HCT116 (cell line): ENCODE measurements around the gene ASB3. TPM values are rescaled to one million over a fixed set of nuclear protein-coding genes. Genes with fewer than 3 reads are reported as not detected.

Experiments used
- ATAC-seq: fragments of 200-7000 bp; cut with Tn5 transposase; 2 replicates; pipeline ENCODE4 v1.9.1; 2020; ENCODE audit warnings: mild to moderate bottlenecking, moderate library complexity
- BruUV-seq: library from RNA; stranded (reverse); fragments of 400-500 nt; replicated peaks from 2 replicates; lab custom pipeline; 2021; lab: Mats Ljungman, UMichigan
- CTCF ChIA-PET: fragments of 300-600 bp; sonication (Branson Sonifier 250); formaldehyde crosslinking; loops from one replicate; lab custom pipeline; 2021; ENCODE audit warnings: antibody characterized with exemption; lab: Charles Lee
- POLR2A ChIA-PET: fragments of 300-600, 350-600 bp; sonication (Branson Sonifier 250); formaldehyde crosslinking; loops from one replicate; lab custom pipeline; 2021; ENCODE audit warnings: antibody characterized with exemption; lab: Charles Lee
- RAD21 ChIA-PET, 2 experiments: fragments of 300-600 bp; sonication (Branson Sonifier 250); formaldehyde crosslinking; loops; one replicate each; lab custom pipeline; 2023; ENCODE audit warnings: low total read pairs in 2 of 2; ENCODE audit not compliant: uncharacterized antibody in 2 of 2, unreplicated experiment in 2 of 2, low non-redundant PET in 1 of 2; lab: Charles Lee
- DNase-seq: peaks from one replicate; pipeline ENCODE4 v3.0.0-alpha.2; 2010; ENCODE audit warnings: low read depth, low spot score
- H2AFZ ChIP-seq: fragments of 200-600 bp; shearing (Covaris generic), sonication (generic); 2 replicates; pipeline ENCODE4 v1.6.1; 2017; ENCODE audit warnings: low read depth, mixed run types, mixed read lengths, antibody characterized with exemption, low read length; ENCODE audit not compliant: poor library complexity, severe bottlenecking
- H3K27ac ChIP-seq: 2 replicates; pipeline ENCODE4 v1.5.1; 2012; ENCODE audit warnings: low read depth, low read length
- H3K27me3 ChIP-seq: fragments of 200-600 bp; sonication (generic); 2 replicates; pipeline ENCODE4 v1.6.1; 2016; ENCODE audit warnings: mixed run types, low read length, mixed read lengths; ENCODE audit not compliant: insufficient read depth
- H3K36me3 ChIP-seq, 2 experiments: fragments of 200-500 bp in 1 of 2; fragments of 200-600 bp in 1 of 2; sonication (Bioruptor generic) in 1 of 2; sonication (generic) in 1 of 2; 2 replicates each; pipeline versions ENCODE4 v1.5.1 to v1.6.1; 2014 to 2016; ENCODE audit warnings: low read length in 2 of 2, inconsistent platforms in 1 of 2, mixed read lengths in 1 of 2, mixed run types in 1 of 2; ENCODE audit not compliant: insufficient read depth in 2 of 2, control insufficient read depth in 1 of 2
- H3K4me1 ChIP-seq, 2 experiments: fragments of 200-600 bp in 1 of 2; sonication (generic) in 1 of 2; 2 replicates each; pipeline versions ENCODE4 v1.5.1 to v1.6.1; 2012 to 2017; ENCODE audit warnings: low read length in 2 of 2, inconsistent platforms in 1 of 2, mild to moderate bottlenecking in 1 of 2, mixed read lengths in 1 of 2, mixed run types in 1 of 2, moderate library complexity in 1 of 2; ENCODE audit not compliant: insufficient read depth in 2 of 2, control insufficient read depth in 1 of 2
- H3K4me2 ChIP-seq: fragments of 200-600 bp; sonication (generic); 2 replicates; pipeline ENCODE4 v1.6.1; 2017; ENCODE audit warnings: mixed run types, low read length, mixed read lengths
- H3K4me3 ChIP-seq, 2 experiments: fragments of 200-600 bp in 1 of 2; sonication (generic) in 1 of 2; replicated peaks in 1 of 2; 2 replicates each; pipeline ENCODE4 v1.5.1; 2011 to 2016; ENCODE audit warnings: low read length in 2 of 2, control low read depth in 1 of 2, low read depth in 1 of 2, mild to moderate bottlenecking in 1 of 2, mixed read lengths in 1 of 2, mixed run types in 1 of 2
- H3K79me2 ChIP-seq: fragments of 200-600 bp; sonication (generic); 2 replicates; pipeline ENCODE4 v1.6.1; 2017; ENCODE audit warnings: mild to moderate bottlenecking, mixed run types, low read length, moderate library complexity, mixed read lengths; ENCODE audit not compliant: insufficient read depth
- H3K9ac ChIP-seq: fragments of 200-600 bp; sonication (generic); 2 replicates; pipeline ENCODE4 v1.6.1; 2016; ENCODE audit warnings: low read length, mixed read lengths
- H3K9me2 ChIP-seq: fragments of 200-600 bp; sonication (generic), shearing (Covaris generic); 2 replicates; pipeline ENCODE4 v1.6.1; 2017; ENCODE audit warnings: mixed run types, mild to moderate bottlenecking, moderate library complexity; ENCODE audit not compliant: insufficient read depth
- H3K9me3 ChIP-seq, 2 experiments: fragments of 200-500 bp in 1 of 2; fragments of 200-600 bp in 1 of 2; sonication (Bioruptor generic) in 1 of 2; sonication (generic) in 1 of 2; 2 replicates each; pipeline ENCODE4 v1.6.1; 2014 to 2017; ENCODE audit warnings: low read length in 2 of 2, mixed read lengths in 2 of 2, inconsistent platforms in 1 of 2, low read depth in 1 of 2, mild to moderate bottlenecking in 1 of 2, mixed run types in 1 of 2, moderate library complexity in 1 of 2; ENCODE audit not compliant: control insufficient read depth in 1 of 2, insufficient read depth in 1 of 2
- H4K20me1 ChIP-seq: fragments of 200-600 bp; sonication (generic), shearing (Covaris generic); 2 replicates; pipeline ENCODE4 v1.6.1; 2017; ENCODE audit warnings: mixed run types, mild to moderate bottlenecking, moderate library complexity; ENCODE audit not compliant: insufficient read depth
- CEBPB ChIP-seq: IDR thresholded peaks from 2 replicates; pipeline ENCODE4 v1.6.1; 2012; ENCODE audit warnings: low read depth
- RAD21 ChIP-seq: IDR thresholded peaks from 2 replicates; pipeline ENCODE4 v1.6.1; 2012; ENCODE audit warnings: low read depth, mild to moderate bottlenecking
- SIN3A ChIP-seq: IDR thresholded peaks from 2 replicates; pipeline ENCODE4 v1.6.1; 2012; ENCODE audit warnings: low read depth
- SP1 ChIP-seq: IDR thresholded peaks from 2 replicates; pipeline ENCODE4 v1.6.1; 2012; ENCODE audit warnings: low read depth
- SRF ChIP-seq: IDR thresholded peaks from 2 replicates; pipeline ENCODE4 v1.6.1; 2012; ENCODE audit warnings: low read depth
- TCF7L2 ChIP-seq: IDR thresholded peaks from 2 replicates; pipeline ENCODE4 v1.7.0; 2011; ENCODE audit warnings: borderline replicate concordance, inconsistent platforms; ENCODE audit not compliant: insufficient read depth, insufficient read length; ENCODE audit errors: extremely low read depth
- YY1 ChIP-seq: IDR thresholded peaks from 2 replicates; pipeline ENCODE4 v1.6.1; 2011; ENCODE audit warnings: low read length, low read depth, moderate library complexity, mild to moderate bottlenecking; ENCODE audit not compliant: insufficient replicate concordance; ENCODE audit errors: extremely low read depth
- ZFX ChIP-seq: fragments of 450-650 bp; IDR thresholded peaks from 2 replicates; pipeline ENCODE4 v1.6.1; 2017
- intact Hi-C: fragments of 100-400 bp; cut with micrococcal nuclease; formaldehyde crosslinking; loops from 2 replicates; pipeline ENCODE4 v1.10.0; 2022
- total RNA-seq: library from RNA; stranded (reverse); gene quantifications from one replicate; pipeline ENCODE4 v1.2.1, GENCODE V29; 2021; ENCODE audit not compliant: unreplicated experiment
- TF ChIP-seq, protein P1 (sequence below), 3 experiments: fragments of 200-600 bp in 1 of 3; sonication (generic) in 1 of 3; IDR thresholded peaks in 2 of 3; conservative IDR thresholded peaks in 1 of 3; 2 replicates each; pipeline ENCODE4 v1.5.1; 2012 to 2017; ENCODE audit warnings: low read depth in 2 of 3, low read length in 2 of 3, antibody characterized with exemption in 1 of 3, borderline replicate concordance in 1 of 3, control low read depth in 1 of 3, mild to moderate bottlenecking in 1 of 3, mixed read lengths in 1 of 3, mixed run types in 1 of 3, moderate library complexity in 1 of 3; ENCODE audit not compliant: insufficient read depth in 1 of 3
- TF ChIP-seq, protein P2 (sequence below): IDR thresholded peaks from 2 replicates; pipeline ENCODE4 v1.6.1; 2012
- TF ChIP-seq, protein P3 (sequence below): IDR thresholded peaks from 2 replicates; pipeline ENCODE4 v1.6.1; 2012
- TF ChIP-seq, protein P4 (sequence below): IDR thresholded peaks from 2 replicates; pipeline ENCODE4 v1.6.1; 2011; ENCODE audit warnings: mild to moderate bottlenecking, low read length, moderate library complexity; ENCODE audit not compliant: insufficient replicate concordance; ENCODE audit errors: extremely low read depth

The ASB3 gene
- total RNA-seq, 1 experiment from 2014 or later, result 17.3 TPM

DNA sequence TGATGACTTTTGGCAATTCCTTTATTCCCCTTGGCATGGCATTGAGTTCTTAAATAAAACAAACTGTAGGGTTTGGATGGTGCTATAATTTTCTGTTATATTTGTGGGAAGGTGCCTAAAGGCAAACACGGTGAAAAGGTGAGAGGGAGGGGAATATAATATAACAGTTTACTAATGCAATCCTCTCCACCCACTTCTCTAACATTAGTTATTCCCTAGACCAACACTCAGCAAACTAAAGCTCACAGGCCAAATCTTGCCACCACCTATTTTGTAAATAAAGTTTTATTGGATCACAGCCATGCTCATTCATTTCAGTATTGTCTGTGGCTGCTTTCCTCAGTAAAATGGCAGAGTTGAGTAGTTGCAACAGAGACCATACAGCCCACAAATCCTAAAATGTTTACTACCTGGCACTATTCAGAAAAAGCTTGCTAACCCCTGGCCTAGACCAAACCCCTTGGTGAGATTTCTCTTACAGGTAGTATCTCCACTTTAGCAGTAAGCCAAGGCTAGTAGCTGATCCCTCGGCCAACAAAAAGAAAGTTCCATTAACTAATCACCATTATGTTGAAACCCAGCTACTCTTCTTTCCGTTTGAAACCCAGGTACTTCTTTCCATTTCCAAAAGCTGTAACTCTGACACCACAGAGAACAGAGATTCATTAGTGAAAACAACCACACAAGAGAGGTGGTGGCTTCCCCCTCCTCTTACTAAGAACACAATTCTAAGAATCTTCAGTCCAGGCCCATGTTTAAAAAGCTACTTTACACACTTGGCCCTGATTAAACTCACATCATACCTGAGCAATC is 155.2 kb downstream of the ASB3 start:
- Histone ChIP-seq H3K36me3 (no peaks in the 10 kb centered on the region), H3K9ac (no peak overlapping the region), H3K4me3 (no peak overlapping the region), H3K4me2 (no peak overlapping the region), H3K9me2 (no peaks in the 10 kb centered on the region), H3K4me1 (peaks cover 0 to 9% of the 10 kb centered on the region in 2 experiments; a peak in 1 of 4 replicates), H2AFZ (no peak overlapping the region), H4K20me1 (no peaks in the 10 kb centered on the region), H3K9me3 (no peaks in the 10 kb centered on the region), H3K27ac (no peak overlapping the region), H3K79me2 (no peaks in the 10 kb centered on the region), H3K27me3 (no peaks in the 10 kb centered on the region)
- intact Hi-C loops, result no loop called here
- no peak for TF ChIP-seq TCF7L2
- TF ChIP-seq, protein P1, sequence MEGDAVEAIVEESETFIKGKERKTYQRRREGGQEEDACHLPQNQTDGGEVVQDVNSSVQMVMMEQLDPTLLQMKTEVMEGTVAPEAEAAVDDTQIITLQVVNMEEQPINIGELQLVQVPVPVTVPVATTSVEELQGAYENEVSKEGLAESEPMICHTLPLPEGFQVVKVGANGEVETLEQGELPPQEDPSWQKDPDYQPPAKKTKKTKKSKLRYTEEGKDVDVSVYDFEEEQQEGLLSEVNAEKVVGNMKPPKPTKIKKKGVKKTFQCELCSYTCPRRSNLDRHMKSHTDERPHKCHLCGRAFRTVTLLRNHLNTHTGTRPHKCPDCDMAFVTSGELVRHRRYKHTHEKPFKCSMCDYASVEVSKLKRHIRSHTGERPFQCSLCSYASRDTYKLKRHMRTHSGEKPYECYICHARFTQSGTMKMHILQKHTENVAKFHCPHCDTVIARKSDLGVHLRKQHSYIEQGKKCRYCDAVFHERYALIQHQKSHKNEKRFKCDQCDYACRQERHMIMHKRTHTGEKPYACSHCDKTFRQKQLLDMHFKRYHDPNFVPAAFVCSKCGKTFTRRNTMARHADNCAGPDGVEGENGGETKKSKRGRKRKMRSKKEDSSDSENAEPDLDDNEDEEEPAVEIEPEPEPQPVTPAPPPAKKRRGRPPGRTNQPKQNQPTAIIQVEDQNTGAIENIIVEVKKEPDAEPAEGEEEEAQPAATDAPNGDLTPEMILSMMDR (IDR thresholded peaks at IDR 0.05 in 2 of 3, conservative IDR thresholded peaks at IDR 0.05 in 1 of 3; ENCODE audit: borderline replicate concordance in 1 of 3, insufficient read depth in 1 of 3, low read depth in 2 of 3, low read length in 2 of 3), result no peak
- no peak for TF ChIP-seq RAD21
- TF ChIP-seq, protein P2, sequence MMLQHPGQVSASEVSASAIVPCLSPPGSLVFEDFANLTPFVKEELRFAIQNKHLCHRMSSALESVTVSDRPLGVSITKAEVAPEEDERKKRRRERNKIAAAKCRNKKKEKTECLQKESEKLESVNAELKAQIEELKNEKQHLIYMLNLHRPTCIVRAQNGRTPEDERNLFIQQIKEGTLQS, result no peak
- no peak for TF ChIP-seq CEBPB
- TF ChIP-seq, protein P3, sequence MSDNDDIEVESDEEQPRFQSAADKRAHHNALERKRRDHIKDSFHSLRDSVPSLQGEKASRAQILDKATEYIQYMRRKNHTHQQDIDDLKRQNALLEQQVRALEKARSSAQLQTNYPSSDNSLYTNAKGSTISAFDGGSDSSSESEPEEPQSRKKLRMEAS, result no peak
- no peak for TF ChIP-seq SIN3A
- TF ChIP-seq, protein P4, sequence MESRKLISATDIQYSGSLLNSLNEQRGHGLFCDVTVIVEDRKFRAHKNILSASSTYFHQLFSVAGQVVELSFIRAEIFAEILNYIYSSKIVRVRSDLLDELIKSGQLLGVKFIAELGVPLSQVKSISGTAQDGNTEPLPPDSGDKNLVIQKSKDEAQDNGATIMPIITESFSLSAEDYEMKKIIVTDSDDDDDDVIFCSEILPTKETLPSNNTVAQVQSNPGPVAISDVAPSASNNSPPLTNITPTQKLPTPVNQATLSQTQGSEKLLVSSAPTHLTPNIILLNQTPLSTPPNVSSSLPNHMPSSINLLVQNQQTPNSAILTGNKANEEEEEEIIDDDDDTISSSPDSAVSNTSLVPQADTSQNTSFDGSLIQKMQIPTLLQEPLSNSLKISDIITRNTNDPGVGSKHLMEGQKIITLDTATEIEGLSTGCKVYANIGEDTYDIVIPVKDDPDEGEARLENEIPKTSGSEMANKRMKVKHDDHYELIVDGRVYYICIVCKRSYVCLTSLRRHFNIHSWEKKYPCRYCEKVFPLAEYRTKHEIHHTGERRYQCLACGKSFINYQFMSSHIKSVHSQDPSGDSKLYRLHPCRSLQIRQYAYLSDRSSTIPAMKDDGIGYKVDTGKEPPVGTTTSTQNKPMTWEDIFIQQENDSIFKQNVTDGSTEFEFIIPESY, result no peak
- TF ChIP-seq ZFX, result no peak
- no peak for TF ChIP-seq YY1
- TF ChIP-seq SRF, result no peak
- no peak for TF ChIP-seq SP1
- BruUV-seq, result no TSS peak
- ChIA-PET POLR2A (no interaction called here), RAD21 (no interaction called here), CTCF (no interaction called here)
- ATAC-seq, result no peak
- DNase-seq, result no peak
